IPS-20b (cell line): Measurements from ENCODE around the gene PTPRN2.

Experiments
- H3K27ac ChIP-seq: one replicate; pipeline ENCODE4 v1.5.1; 2013; ENCODE audit warnings: low read length
- H3K27me3 ChIP-seq: 2 replicates; pipeline ENCODE4 v1.6.1; 2013; ENCODE audit warnings: mild to moderate bottlenecking, low read length, inconsistent platforms; ENCODE audit not compliant: insufficient read depth
- H3K36me3 ChIP-seq: 2 replicates; pipeline ENCODE4 v1.6.1; 2013; ENCODE audit warnings: low read depth, mild to moderate bottlenecking, inconsistent platforms, low read length, moderate library complexity; ENCODE audit not compliant: insufficient read depth
- H3K4me1 ChIP-seq: 2 replicates; pipeline ENCODE4 v1.6.1; 2013; ENCODE audit warnings: mild to moderate bottlenecking, control low read depth, inconsistent platforms, low read length, moderate library complexity; ENCODE audit not compliant: insufficient read depth
- H3K4me3 ChIP-seq: 2 replicates; pipeline ENCODE4 v1.5.1; 2013; ENCODE audit warnings: mild to moderate bottlenecking, low read length, inconsistent platforms
- H3K9ac ChIP-seq: 2 replicates; pipeline ENCODE4 v1.6.1; 2013; ENCODE audit warnings: low read depth, mild to moderate bottlenecking, inconsistent platforms, low read length, moderate library complexity
- H3K9me3 ChIP-seq: 2 replicates; pipeline ENCODE4 v1.6.1; 2013; ENCODE audit warnings: mild to moderate bottlenecking, low read depth, low read length, inconsistent platforms; ENCODE audit not compliant: insufficient read depth

The PTPRN2 gene

GRCh38 chr7:158325530-158326381 is 261.9 kb downstream of the PTPRN2 start:
- no peaks in the 10 kb centered on the region for H3K4me1 ChIP-seq
- H3K9me3 ChIP-seq = peaks cover 94% of the 10 kb centered on the region
- H3K36me3 ChIP-seq = no peaks in the 10 kb centered on the region
- no peak overlapping the region for H3K27ac ChIP-seq
- H3K27me3 ChIP-seq = no peaks in the 10 kb centered on the region
- H3K4me3 ChIP-seq = peak overlapping the region; percentile 30; the same call in 1 of the 2 replicates
- H3K9ac ChIP-seq = no peak overlapping the region

GRCh38 chr7:158324397-158325360 is 262.9 kb downstream of the PTPRN2 start:
- no peak overlapping the region for H3K4me3 ChIP-seq
- no peaks in the 10 kb centered on the region for H3K27me3 ChIP-seq
- no peak overlapping the region for H3K27ac ChIP-seq
- H3K9ac ChIP-seq = no peak overlapping the region
- no peaks in the 10 kb centered on the region for H3K4me1 ChIP-seq
- peaks cover 97% of the 10 kb centered on the region for H3K9me3 ChIP-seq
- H3K36me3 ChIP-seq = no peaks in the 10 kb centered on the region

DNA sequence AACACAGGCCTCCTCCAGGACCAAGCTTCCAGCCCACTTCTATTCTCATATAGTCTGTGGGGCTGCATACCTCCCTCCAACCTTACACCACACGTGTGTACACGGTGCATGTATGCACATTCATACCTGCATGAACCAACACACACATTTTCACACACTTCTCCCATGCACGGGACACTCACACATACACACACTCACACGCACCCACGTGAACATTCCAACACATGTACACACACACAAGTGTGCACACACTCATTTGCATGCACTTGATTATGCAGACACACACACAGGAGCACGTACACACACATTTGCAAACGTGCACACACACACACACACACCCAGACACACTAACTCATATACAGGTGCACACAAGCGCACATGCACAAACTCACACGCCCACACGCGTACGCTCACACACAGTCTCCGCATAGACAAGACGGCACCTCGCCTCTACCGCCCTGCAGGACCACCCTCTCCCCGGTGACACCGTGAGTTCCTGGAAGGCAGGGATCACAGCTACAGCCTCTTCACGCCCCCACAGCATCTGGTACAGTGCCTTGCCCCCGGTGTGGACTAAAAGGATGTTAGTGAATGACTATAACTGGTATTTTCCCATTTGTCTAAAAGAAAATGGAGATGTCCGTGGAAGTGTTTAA is 263.8 kb downstream of the PTPRN2 start:
- peaks cover 89% of the 10 kb centered on the region for H3K9me3 ChIP-seq

DNA sequence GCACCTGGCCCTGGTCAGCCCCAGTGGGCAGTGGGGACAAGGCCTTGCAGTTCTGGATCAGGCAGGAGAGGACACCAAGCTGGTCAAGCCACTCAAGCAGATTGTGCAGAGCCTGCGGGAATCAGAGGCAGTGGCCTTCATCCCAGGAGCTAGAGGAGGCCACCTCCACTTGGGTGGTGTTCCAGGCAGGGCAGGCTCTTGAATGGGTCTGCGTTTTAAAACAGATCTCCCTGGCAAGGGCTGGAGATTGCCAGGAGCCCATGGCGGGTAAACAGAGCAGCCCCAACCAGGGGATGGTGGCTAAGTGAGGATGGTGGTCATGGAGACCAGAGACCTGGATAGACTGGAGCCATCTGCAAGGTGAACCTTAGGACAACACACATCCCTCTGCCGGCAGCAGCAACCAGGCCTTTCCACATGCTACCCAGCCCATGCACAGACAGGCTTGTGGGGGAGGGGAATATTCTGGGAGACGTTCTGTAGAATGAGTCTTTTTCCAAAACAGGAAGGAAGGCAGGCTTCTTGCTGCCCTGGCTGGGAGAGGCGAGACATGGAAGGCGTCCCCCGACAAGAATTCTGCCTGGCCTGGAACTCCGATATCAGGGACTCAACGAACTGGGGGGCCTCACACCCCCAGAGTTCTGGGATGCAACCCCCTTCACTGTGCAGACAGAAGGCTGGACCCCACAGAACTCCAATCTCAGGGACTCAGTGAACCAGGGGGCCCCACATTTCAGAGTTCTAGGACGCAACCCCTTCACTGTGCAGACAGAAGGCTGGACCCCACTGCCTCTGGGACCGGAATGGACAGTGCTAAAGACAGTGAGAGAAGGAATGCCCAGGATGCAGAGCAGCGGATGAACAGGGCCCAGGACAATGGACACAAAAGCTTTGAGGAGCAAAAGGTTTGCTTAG is 264.8 kb downstream of the PTPRN2 start:
- Histone ChIP-seq H3K4me1 (no peaks in the 10 kb centered on the region), H3K4me3 (no peak overlapping the region), H3K9me3 (peaks cover 84% of the 10 kb centered on the region), H3K27ac (no peak overlapping the region), H3K36me3 (no peaks in the 10 kb centered on the region), H3K27me3 (no peaks in the 10 kb centered on the region), H3K9ac (no peak overlapping the region)

More for the DNA sequence above, 263.8 kb downstream of the PTPRN2 start:
- Histone ChIP-seq H3K27me3 (no peaks in the 10 kb centered on the region), H3K9ac (no peak overlapping the region), H3K4me1 (no peaks in the 10 kb centered on the region), H3K36me3 (no peaks in the 10 kb centered on the region), H3K4me3 (no peak overlapping the region), H3K27ac (no peak overlapping the region)

GRCh38 chr7:158321936-158322615 is 265.5 kb downstream of the PTPRN2 start:
- no peak overlapping the region for H3K4me3 ChIP-seq
- no peaks in the 10 kb centered on the region for H3K36me3 ChIP-seq
- H3K4me1 ChIP-seq = no peaks in the 10 kb centered on the region
- H3K9ac ChIP-seq = no peak overlapping the region
- peaks cover 83% of the 10 kb centered on the region for H3K9me3 ChIP-seq
- no peaks in the 10 kb centered on the region for H3K27me3 ChIP-seq
- H3K27ac ChIP-seq = no peak overlapping the region

DNA sequence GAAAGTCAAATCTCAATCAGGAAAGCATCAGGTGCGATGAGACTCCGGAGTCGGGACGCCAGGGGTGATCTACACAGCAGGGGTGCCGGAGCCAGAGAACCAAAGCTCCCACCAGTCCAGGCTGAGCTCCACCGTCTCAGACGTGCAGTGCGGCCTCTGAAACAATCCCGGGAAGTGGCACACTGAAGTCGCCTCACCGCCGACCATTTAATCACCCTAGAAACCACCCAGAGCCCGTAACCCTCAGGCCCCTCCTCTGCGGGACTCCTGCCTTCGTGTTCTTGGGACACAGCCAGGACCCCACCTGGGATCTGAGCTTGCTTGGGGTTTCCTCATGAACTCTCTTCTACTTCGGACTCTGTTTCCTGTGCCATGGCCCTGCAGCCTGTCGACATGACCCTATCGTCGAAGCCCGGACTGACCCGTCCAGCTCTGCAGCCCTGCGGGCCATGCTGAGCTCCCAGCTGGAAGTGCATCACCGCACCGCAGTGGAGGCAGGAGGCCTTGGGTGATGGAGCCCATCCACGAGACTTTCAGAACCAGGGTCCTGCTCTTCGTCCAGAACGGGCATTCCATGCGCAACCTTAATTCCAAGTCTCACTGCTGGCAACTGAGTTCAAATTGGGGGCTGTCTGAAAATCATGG is 266.4 kb downstream of the PTPRN2 start:
- no peak overlapping the region for H3K4me3 ChIP-seq
- no peaks in the 10 kb centered on the region for H3K4me1 ChIP-seq
- peaks cover 82% of the 10 kb centered on the region for H3K9me3 ChIP-seq
- H3K27me3 ChIP-seq = no peaks in the 10 kb centered on the region
- H3K27ac ChIP-seq = no peak overlapping the region
- no peaks in the 10 kb centered on the region for H3K36me3 ChIP-seq
- H3K9ac ChIP-seq = no peak overlapping the region

- Histone ChIP-seq H3K36me3 (no peaks in the 10 kb centered on the region), H3K27ac (no peak overlapping the region), H3K9me3 (peaks cover 82% of the 10 kb centered on the region), H3K27me3 (no peaks in the 10 kb centered on the region), H3K4me1 (no peaks in the 10 kb centered on the region), H3K9ac (no peak overlapping the region), H3K4me3 (no peak overlapping the region)
These were observed 267.3 kb downstream of the PTPRN2 start for GRCh38 chr7:158320328-158320727.

GRCh38 chr7:158318511-158318913 is 269.1 kb downstream of the PTPRN2 start:
- Histone ChIP-seq H3K9me3 (peaks cover 78% of the 10 kb centered on the region), H3K27ac (no peak overlapping the region), H3K36me3 (no peaks in the 10 kb centered on the region), H3K9ac (no peak overlapping the region), H3K4me3 (no peak overlapping the region), H3K27me3 (no peaks in the 10 kb centered on the region), H3K4me1 (no peaks in the 10 kb centered on the region)

- H3K4me3 ChIP-seq = no peak overlapping the region
- no peaks in the 10 kb centered on the region for H3K27me3 ChIP-seq
- peaks cover 78% of the 10 kb centered on the region for H3K9me3 ChIP-seq
- no peaks in the 10 kb centered on the region for H3K4me1 ChIP-seq
- H3K27ac ChIP-seq = no peak overlapping the region
- no peaks in the 10 kb centered on the region for H3K36me3 ChIP-seq
- H3K9ac ChIP-seq = no peak overlapping the region
These were observed 270.1 kb downstream of the PTPRN2 start for GRCh38 chr7:158317238-158318205.
